WTC11 (cell line): ENCODE results near the gene BICRA. TPM values are rescaled to one million over a fixed set of nuclear protein-coding genes. Genes with fewer than 3 reads are reported as not detected.
A peak's percentile ranks its signal among the peaks of the same experiment; 100 is the strongest.

Source experiments
- CBFB ChIP-seq: sonication (generic); formaldehyde crosslinking; IDR thresholded peaks from 2 replicates; pipeline ENCODE4 v1.8.1; 2022; ENCODE audit warnings: mild to moderate bottlenecking, low read depth, missing genetic modification reagents
- CREB1 ChIP-seq: sonication (generic); formaldehyde crosslinking; IDR thresholded peaks from 2 replicates; pipeline ENCODE4 v1.8.0; 2023; ENCODE audit warnings: mild to moderate bottlenecking, missing genetic modification reagents
- EMX1 ChIP-seq: fragments of 250-450 bp; sonication (Bioruptor Pico); IDR thresholded peaks from 2 replicates; pipeline ENCODE4 v1.8.0; 2021; ENCODE audit warnings: mild to moderate bottlenecking
- FOXK1 ChIP-seq: sonication (generic); formaldehyde crosslinking; IDR thresholded peaks from 2 replicates; pipeline ENCODE4 v1.8.0; 2022; ENCODE audit warnings: mild to moderate bottlenecking, moderate library complexity, missing genetic modification reagents
- MYBL2 ChIP-seq: sonication (generic); formaldehyde crosslinking; IDR thresholded peaks from 2 replicates; pipeline ENCODE4 v1.8.1; 2023; ENCODE audit warnings: mild to moderate bottlenecking, moderate library complexity, missing genetic modification reagents
- NFATC4 ChIP-seq: fragments of 250-450 bp; sonication (Bioruptor Pico); IDR thresholded peaks from 2 replicates; pipeline ENCODE4 v1.9.0; 2021; ENCODE audit warnings: mild to moderate bottlenecking
- NR1H2 ChIP-seq: sonication (generic); formaldehyde crosslinking; IDR thresholded peaks from 2 replicates; pipeline ENCODE4 v1.9.0; 2021; ENCODE audit warnings: mild to moderate bottlenecking, moderate library complexity, missing genetic modification reagents
- OVOL2 ChIP-seq: fragments of 250-450 bp; sonication (Bioruptor Pico); IDR thresholded peaks from 2 replicates; pipeline ENCODE4 v1.9.0; 2021; ENCODE audit warnings: mild to moderate bottlenecking, borderline replicate concordance
- RELA ChIP-seq: sonication (generic); formaldehyde crosslinking; IDR thresholded peaks from 2 replicates; pipeline ENCODE4 v1.8.1; 2022; ENCODE audit warnings: missing genetic modification reagents, mild to moderate bottlenecking, borderline replicate concordance
- SMAD3 ChIP-seq: sonication (generic); formaldehyde crosslinking; IDR thresholded peaks from 2 replicates; pipeline ENCODE4 v1.8.0; 2022; ENCODE audit warnings: missing genetic modification reagents, mild to moderate bottlenecking, borderline replicate concordance
- TCF7 ChIP-seq: sonication (generic); formaldehyde crosslinking; IDR thresholded peaks from 2 replicates; pipeline ENCODE4 v1.8.0; 2022; ENCODE audit warnings: mild to moderate bottlenecking, low read depth, missing genetic modification reagents, moderate library complexity
- TEAD1 ChIP-seq: sonication (generic); formaldehyde crosslinking; IDR thresholded peaks from 2 replicates; pipeline ENCODE4 v1.8.0; 2022; ENCODE audit warnings: mild to moderate bottlenecking, missing genetic modification reagents
- ZNF138 ChIP-seq: sonication (generic); formaldehyde crosslinking; conservative IDR thresholded peaks from 2 replicates; pipeline ENCODE4 v1.8.1; 2022; ENCODE audit warnings: mild to moderate bottlenecking, moderate library complexity, missing genetic modification reagents
- ZNF317 ChIP-seq: sonication (generic); formaldehyde crosslinking; IDR thresholded peaks from 2 replicates; pipeline ENCODE4 v1.8.1; 2023; ENCODE audit warnings: low read depth, mild to moderate bottlenecking, moderate library complexity, missing genetic modification reagents, borderline replicate concordance
- ZNF423 ChIP-seq: fragments of 250-450 bp; sonication (Bioruptor Pico); IDR thresholded peaks from 2 replicates; pipeline ENCODE4 v2.1.2; 2022; ENCODE audit warnings: mild to moderate bottlenecking, moderate library complexity
- ZNF671 ChIP-seq: fragments of 250-450 bp; sonication (Bioruptor Pico); IDR thresholded peaks from 2 replicates; pipeline ENCODE4 v1.8.0; 2021; ENCODE audit warnings: mild to moderate bottlenecking
- total RNA-seq: library from RNA; stranded (reverse); gene quantifications from 3 replicates; pipeline ENCODE4 v1.2.3, GENCODE V29; 2021
- TF ChIP-seq, protein P1 (sequence below): sonication (generic); formaldehyde crosslinking; conservative IDR thresholded peaks from 2 replicates; pipeline ENCODE4 v1.8.1; 2023; ENCODE audit warnings: mild to moderate bottlenecking, low read depth, missing genetic modification reagents, moderate library complexity
- TF ChIP-seq, protein P2 (sequence below): sonication (generic); formaldehyde crosslinking; IDR thresholded peaks from 2 replicates; pipeline ENCODE4 v1.8.0; 2022; ENCODE audit warnings: missing genetic modification reagents
- TF ChIP-seq, protein P3 (sequence below): sonication (generic); formaldehyde crosslinking; IDR thresholded peaks from 2 replicates; pipeline ENCODE4 v1.8.1; 2022; ENCODE audit warnings: mild to moderate bottlenecking, missing genetic modification reagents, moderate library complexity, borderline replicate concordance
- TF ChIP-seq, protein P4 (sequence below): sonication (generic); formaldehyde crosslinking; IDR thresholded peaks from 2 replicates; pipeline ENCODE4 v1.8.0; 2023; ENCODE audit warnings: missing genetic modification reagents
- TF ChIP-seq, protein P5 (sequence below): sonication (generic); formaldehyde crosslinking; IDR thresholded peaks from 2 replicates; pipeline ENCODE4 v1.8.0; 2022; ENCODE audit warnings: mild to moderate bottlenecking, missing genetic modification reagents
- TF ChIP-seq, protein P6 (sequence below): fragments of 250-450 bp; sonication (Bioruptor Pico); IDR thresholded peaks from 2 replicates; pipeline ENCODE4 v1.9.0; 2021; ENCODE audit warnings: mild to moderate bottlenecking
- TF ChIP-seq, protein P7 (sequence below): sonication (generic); formaldehyde crosslinking; IDR thresholded peaks from 2 replicates; pipeline ENCODE4 v1.8.0; 2023; ENCODE audit warnings: missing genetic modification reagents, mild to moderate bottlenecking, borderline replicate concordance

Gene BICRA
- total RNA-seq, 1 experiment from 2014 or later, result 30.3 TPM

DNA sequence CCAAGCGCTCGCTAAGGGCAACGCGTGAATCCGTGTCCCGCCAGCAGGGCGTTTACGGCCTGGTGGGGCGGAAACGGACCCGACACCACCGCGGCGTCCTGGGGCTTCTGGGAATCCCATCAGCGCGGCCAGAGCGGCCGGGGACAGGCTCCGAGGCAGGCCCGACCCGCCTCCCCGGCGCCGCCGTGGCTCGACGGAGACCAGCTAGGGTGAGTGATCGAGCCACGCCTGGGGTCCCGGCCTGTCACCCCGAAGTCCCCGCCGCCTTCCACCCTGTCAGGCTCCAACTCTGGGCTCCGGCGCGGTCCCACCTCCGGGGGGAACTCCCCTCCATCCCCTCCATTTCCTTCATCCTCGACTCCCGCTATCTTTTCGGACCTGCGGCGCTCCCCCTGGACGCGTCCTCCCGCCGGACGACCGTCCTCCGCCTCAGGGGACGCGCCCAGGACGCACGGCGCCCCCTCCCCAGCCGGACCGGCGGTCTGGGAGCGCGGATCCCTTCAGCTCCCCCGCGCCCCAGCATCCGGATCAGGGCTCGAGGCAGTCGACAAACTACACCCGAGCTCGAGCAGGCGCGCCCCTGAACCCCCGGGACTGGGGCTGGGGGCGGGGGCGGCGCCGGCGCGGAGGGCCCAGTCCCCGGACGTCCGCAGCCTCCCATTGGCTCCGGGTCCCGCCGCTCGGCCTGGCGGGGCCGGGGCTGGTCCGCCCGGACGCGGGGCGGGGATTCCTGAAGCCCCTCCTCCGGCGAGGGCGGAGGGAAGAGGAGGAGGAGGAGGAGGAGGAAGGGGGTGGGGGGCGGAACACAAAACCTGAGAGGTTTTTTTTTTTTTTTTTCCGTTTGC, 638 bp upstream of the BICRA start (continued):
- TF ChIP-seq, protein P1, sequence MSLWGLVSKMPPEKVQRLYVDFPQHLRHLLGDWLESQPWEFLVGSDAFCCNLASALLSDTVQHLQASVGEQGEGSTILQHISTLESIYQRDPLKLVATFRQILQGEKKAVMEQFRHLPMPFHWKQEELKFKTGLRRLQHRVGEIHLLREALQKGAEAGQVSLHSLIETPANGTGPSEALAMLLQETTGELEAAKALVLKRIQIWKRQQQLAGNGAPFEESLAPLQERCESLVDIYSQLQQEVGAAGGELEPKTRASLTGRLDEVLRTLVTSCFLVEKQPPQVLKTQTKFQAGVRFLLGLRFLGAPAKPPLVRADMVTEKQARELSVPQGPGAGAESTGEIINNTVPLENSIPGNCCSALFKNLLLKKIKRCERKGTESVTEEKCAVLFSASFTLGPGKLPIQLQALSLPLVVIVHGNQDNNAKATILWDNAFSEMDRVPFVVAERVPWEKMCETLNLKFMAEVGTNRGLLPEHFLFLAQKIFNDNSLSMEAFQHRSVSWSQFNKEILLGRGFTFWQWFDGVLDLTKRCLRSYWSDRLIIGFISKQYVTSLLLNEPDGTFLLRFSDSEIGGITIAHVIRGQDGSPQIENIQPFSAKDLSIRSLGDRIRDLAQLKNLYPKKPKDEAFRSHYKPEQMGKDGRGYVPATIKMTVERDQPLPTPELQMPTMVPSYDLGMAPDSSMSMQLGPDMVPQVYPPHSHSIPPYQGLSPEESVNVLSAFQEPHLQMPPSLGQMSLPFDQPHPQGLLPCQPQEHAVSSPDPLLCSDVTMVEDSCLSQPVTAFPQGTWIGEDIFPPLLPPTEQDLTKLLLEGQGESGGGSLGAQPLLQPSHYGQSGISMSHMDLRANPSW, result 0 out of 2 replicates have a peak, but pooled peaks have one; percentile 65
- TF ChIP-seq TEAD1 (CRISPR knock-in tag) (peak; percentile 60; the same call in 1 of the 2 replicates), NFATC4 (CRISPR knock-in tag) (no peak), OVOL2 (CRISPR knock-in tag) (no peak), SMAD3 (CRISPR knock-in tag) (no peak; the same call in 1 of the 2 replicates), RELA (CRISPR knock-in tag) (no peak), TCF7 (CRISPR knock-in tag) (no peak), CBFB (no peak), MYBL2 (CRISPR knock-in tag) (0 out of 2 replicates have a peak, but pooled peaks have one; percentile 37), CREB1 (CRISPR knock-in tag) (no peak), ZNF317 (peak; percentile 20; the same call in 1 of the 2 replicates), ZNF138 (CRISPR knock-in tag) (no peak), NR1H2 (CRISPR knock-in tag) (no peak), EMX1 (no peak), ZNF423 (CRISPR knock-in tag) (no peak), ZNF671 (CRISPR knock-in tag) (no peak), FOXK1 (peak; percentile 55; the same call in 1 of the 2 replicates)
- TF ChIP-seq, protein P2, sequence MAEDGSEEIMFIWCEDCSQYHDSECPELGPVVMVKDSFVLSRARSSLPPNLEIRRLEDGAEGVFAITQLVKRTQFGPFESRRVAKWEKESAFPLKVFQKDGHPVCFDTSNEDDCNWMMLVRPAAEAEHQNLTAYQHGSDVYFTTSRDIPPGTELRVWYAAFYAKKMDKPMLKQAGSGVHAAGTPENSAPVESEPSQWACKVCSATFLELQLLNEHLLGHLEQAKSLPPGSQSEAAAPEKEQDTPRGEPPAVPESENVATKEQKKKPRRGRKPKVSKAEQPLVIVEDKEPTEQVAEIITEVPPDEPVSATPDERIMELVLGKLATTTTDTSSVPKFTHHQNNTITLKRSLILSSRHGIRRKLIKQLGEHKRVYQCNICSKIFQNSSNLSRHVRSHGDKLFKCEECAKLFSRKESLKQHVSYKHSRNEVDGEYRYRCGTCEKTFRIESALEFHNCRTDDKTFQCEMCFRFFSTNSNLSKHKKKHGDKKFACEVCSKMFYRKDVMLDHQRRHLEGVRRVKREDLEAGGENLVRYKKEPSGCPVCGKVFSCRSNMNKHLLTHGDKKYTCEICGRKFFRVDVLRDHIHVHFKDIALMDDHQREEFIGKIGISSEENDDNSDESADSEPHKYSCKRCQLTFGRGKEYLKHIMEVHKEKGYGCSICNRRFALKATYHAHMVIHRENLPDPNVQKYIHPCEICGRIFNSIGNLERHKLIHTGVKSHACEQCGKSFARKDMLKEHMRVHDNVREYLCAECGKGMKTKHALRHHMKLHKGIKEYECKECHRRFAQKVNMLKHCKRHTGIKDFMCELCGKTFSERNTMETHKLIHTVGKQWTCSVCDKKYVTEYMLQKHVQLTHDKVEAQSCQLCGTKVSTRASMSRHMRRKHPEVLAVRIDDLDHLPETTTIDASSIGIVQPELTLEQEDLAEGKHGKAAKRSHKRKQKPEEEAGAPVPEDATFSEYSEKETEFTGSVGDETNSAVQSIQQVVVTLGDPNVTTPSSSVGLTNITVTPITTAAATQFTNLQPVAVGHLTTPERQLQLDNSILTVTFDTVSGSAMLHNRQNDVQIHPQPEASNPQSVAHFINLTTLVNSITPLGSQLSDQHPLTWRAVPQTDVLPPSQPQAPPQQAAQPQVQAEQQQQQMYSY (CRISPR knock-in tag), result no peak
- TF ChIP-seq, protein P3, sequence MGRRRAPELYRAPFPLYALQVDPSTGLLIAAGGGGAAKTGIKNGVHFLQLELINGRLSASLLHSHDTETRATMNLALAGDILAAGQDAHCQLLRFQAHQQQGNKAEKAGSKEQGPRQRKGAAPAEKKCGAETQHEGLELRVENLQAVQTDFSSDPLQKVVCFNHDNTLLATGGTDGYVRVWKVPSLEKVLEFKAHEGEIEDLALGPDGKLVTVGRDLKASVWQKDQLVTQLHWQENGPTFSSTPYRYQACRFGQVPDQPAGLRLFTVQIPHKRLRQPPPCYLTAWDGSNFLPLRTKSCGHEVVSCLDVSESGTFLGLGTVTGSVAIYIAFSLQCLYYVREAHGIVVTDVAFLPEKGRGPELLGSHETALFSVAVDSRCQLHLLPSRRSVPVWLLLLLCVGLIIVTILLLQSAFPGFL, result no peak
- TF ChIP-seq, protein P4, sequence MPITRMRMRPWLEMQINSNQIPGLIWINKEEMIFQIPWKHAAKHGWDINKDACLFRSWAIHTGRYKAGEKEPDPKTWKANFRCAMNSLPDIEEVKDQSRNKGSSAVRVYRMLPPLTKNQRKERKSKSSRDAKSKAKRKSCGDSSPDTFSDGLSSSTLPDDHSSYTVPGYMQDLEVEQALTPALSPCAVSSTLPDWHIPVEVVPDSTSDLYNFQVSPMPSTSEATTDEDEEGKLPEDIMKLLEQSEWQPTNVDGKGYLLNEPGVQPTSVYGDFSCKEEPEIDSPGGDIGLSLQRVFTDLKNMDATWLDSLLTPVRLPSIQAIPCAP (CRISPR knock-in tag), result no peak
- TF ChIP-seq, protein P5, sequence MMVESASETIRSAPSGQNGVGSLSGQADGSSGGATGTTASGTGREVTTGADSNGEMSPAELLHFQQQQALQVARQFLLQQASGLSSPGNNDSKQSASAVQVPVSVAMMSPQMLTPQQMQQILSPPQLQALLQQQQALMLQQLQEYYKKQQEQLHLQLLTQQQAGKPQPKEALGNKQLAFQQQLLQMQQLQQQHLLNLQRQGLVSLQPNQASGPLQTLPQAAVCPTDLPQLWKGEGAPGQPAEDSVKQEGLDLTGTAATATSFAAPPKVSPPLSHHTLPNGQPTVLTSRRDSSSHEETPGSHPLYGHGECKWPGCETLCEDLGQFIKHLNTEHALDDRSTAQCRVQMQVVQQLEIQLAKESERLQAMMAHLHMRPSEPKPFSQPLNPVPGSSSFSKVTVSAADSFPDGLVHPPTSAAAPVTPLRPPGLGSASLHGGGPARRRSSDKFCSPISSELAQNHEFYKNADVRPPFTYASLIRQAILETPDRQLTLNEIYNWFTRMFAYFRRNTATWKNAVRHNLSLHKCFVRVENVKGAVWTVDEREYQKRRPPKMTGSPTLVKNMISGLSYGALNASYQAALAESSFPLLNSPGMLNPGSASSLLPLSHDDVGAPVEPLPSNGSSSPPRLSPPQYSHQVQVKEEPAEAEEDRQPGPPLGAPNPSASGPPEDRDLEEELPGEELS (CRISPR knock-in tag), result peak; percentile 79; the same call in 1 of the 2 replicates
- TF ChIP-seq, protein P6, sequence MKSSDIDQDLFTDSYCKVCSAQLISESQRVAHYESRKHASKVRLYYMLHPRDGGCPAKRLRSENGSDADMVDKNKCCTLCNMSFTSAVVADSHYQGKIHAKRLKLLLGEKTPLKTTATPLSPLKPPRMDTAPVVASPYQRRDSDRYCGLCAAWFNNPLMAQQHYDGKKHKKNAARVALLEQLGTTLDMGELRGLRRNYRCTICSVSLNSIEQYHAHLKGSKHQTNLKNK (CRISPR knock-in tag), result no peak
- TF ChIP-seq, protein P7, sequence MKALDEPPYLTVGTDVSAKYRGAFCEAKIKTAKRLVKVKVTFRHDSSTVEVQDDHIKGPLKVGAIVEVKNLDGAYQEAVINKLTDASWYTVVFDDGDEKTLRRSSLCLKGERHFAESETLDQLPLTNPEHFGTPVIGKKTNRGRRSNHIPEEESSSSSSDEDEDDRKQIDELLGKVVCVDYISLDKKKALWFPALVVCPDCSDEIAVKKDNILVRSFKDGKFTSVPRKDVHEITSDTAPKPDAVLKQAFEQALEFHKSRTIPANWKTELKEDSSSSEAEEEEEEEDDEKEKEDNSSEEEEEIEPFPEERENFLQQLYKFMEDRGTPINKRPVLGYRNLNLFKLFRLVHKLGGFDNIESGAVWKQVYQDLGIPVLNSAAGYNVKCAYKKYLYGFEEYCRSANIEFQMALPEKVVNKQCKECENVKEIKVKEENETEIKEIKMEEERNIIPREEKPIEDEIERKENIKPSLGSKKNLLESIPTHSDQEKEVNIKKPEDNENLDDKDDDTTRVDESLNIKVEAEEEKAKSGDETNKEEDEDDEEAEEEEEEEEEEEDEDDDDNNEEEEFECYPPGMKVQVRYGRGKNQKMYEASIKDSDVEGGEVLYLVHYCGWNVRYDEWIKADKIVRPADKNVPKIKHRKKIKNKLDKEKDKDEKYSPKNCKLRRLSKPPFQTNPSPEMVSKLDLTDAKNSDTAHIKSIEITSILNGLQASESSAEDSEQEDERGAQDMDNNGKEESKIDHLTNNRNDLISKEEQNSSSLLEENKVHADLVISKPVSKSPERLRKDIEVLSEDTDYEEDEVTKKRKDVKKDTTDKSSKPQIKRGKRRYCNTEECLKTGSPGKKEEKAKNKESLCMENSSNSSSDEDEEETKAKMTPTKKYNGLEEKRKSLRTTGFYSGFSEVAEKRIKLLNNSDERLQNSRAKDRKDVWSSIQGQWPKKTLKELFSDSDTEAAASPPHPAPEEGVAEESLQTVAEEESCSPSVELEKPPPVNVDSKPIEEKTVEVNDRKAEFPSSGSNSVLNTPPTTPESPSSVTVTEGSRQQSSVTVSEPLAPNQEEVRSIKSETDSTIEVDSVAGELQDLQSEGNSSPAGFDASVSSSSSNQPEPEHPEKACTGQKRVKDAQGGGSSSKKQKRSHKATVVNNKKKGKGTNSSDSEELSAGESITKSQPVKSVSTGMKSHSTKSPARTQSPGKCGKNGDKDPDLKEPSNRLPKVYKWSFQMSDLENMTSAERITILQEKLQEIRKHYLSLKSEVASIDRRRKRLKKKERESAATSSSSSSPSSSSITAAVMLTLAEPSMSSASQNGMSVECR, result peak; percentile 33; the same call in 1 of the 2 replicates
